OCI-LY7 (cell line): ENCODE measurements around the gene PCDH8.

Experiments used
- CTCF ChIP-seq: fragments of 200-600 bp; sonication (generic); conservative IDR thresholded peaks from 2 replicates; pipeline ENCODE4 v1.5.1; 2014; ENCODE audit warnings: mild to moderate bottlenecking, antibody characterized with exemption, low read length, moderate library complexity, mixed read lengths
- EZH2phosphoT487 ChIP-seq: fragments of 200-600 bp; sonication (generic); IDR thresholded peaks from 2 replicates; pipeline ENCODE4 v1.6.1; 2018; ENCODE audit warnings: low read depth, borderline replicate concordance, mild to moderate bottlenecking, mixed run types, antibody characterized with exemption, low read length, moderate library complexity, mixed read lengths

DNA sequence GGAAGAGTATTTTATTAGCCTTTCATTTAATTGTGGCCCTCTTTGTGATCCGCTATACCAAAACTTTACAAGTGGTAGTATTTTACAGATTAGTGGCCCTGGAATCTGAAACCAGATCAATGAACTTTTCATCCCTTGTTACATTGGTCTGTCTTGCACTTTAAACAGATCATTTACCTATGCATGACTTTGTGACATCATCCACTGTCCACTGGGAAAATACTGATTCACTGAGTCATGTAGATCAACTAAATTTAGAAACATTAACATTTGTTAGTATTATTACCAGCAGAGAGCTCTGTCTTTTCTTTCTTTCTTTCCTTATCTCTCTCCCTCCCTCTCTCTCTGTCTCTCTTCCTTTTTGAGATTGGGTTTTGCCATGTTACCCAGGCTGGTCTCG lies 17.5 kb downstream of the PCDH8 start:
- TF ChIP-seq CTCF (no peak), EZH2phosphoT487 (no peak)
